Mesothelial cell of epicardium (in vitro differentiated cells): ENCODE measurements around the gene BFAR. TPM values are rescaled to one million over a fixed set of nuclear protein-coding genes. Genes with fewer than 3 reads are reported as not detected.

Experiments
- DNase-seq, 2 experiments: peaks; one replicate each; pipeline ENCODE4 v3.0.0; 2021; ENCODE audit warnings: low spot score in 2 of 2; ENCODE audit not compliant: unreplicated experiment in 2 of 2
- H3K27ac Mint-ChIP-seq: 2 replicates; pipeline ENCODE4 v1.8.0; 2021; ENCODE audit warnings: mixed read lengths
- H3K27me3 Mint-ChIP-seq: 2 replicates; pipeline ENCODE4 v1.8.0; 2021; ENCODE audit warnings: low read depth, mixed read lengths
- H3K36me3 Mint-ChIP-seq: 2 replicates; pipeline ENCODE4 v1.8.0; 2021; ENCODE audit warnings: mixed read lengths
- H3K4me1 Mint-ChIP-seq: 2 replicates; pipeline ENCODE4 v1.8.0; 2021; ENCODE audit warnings: mixed read lengths
- H3K4me3 Mint-ChIP-seq: 2 replicates; pipeline ENCODE4 v1.8.0; 2021; ENCODE audit warnings: mild to moderate bottlenecking, moderate library complexity, mixed read lengths
- H3K9me3 Mint-ChIP-seq: 2 replicates; pipeline ENCODE4 v1.8.0; 2021; ENCODE audit warnings: mixed read lengths
- CTCF ChIP-seq: fragments of 200-600 bp; sonication (generic); IDR thresholded peaks from one replicate; pipeline ENCODE4 v1.5.0; 2021; ENCODE audit warnings: antibody characterized with exemption; ENCODE audit not compliant: unreplicated experiment
- total RNA-seq: library from RNA; stranded (reverse); gene quantifications from 3 replicates; pipeline ENCODE4 v1.2.1, GENCODE V29; 2021

Gene BFAR
- total RNA-seq, 1 donor from 2014 or later, result 60.7 TPM

GRCh38 chr16:14606102-14606501 is 26.6 kb upstream of the BFAR start:
- Mint-ChIP-seq H3K4me1 (no peaks in the 10 kb centered on the region), H3K9me3 (peaks cover 3% of the 10 kb centered on the region), H3K4me3 (no peak overlapping the region), H3K27ac (no peak overlapping the region), H3K36me3 (peaks cover 38% of the 10 kb centered on the region), H3K27me3 (no peaks in the 10 kb centered on the region)
- DNase-seq, result no peak
- TF ChIP-seq CTCF, result no peak

GRCh38 chr16:14608111-14608566 is 24.6 kb upstream of the BFAR start:
- Mint-ChIP-seq H3K27ac (no peak overlapping the region), H3K27me3 (no peaks in the 10 kb centered on the region), H3K9me3 (no peaks in the 10 kb centered on the region), H3K4me3 (no peak overlapping the region), H3K4me1 (no peaks in the 10 kb centered on the region), H3K36me3 (peaks cover 32% of the 10 kb centered on the region)
- no peak for TF ChIP-seq CTCF
- DNase-seq, result no peak

- no peak for TF ChIP-seq CTCF
- Mint-ChIP-seq H3K36me3 (peaks cover 30% of the 10 kb centered on the region), H3K9me3 (no peaks in the 10 kb centered on the region), H3K27me3 (no peaks in the 10 kb centered on the region), H3K4me1 (no peaks in the 10 kb centered on the region), H3K27ac (no peak overlapping the region), H3K4me3 (no peak overlapping the region)
- no peak for DNase-seq
Measured at GRCh38 chr16:14608604-14609003, 24.1 kb upstream of the BFAR start.

GRCh38 chr16:14609716-14610115 is 23.0 kb upstream of the BFAR start:
- Mint-ChIP-seq H3K36me3 (peaks cover 31% of the 10 kb centered on the region), H3K4me1 (no peaks in the 10 kb centered on the region), H3K9me3 (no peaks in the 10 kb centered on the region), H3K27ac (no peak overlapping the region), H3K27me3 (no peaks in the 10 kb centered on the region), H3K4me3 (no peak overlapping the region)
- no peak for TF ChIP-seq CTCF
- DNase-seq, result no peak

GRCh38 chr16:14611660-14612059 is 21.1 kb upstream of the BFAR start:
- Mint-ChIP-seq H3K27ac (no peak overlapping the region), H3K36me3 (peaks cover 43% of the 10 kb centered on the region), H3K4me3 (no peak overlapping the region), H3K9me3 (no peaks in the 10 kb centered on the region), H3K27me3 (no peaks in the 10 kb centered on the region), H3K4me1 (no peaks in the 10 kb centered on the region)
- no peak for TF ChIP-seq CTCF
- peak in 1 of 2 experiments; percentile 22 for DNase-seq

GRCh38 chr16:14613991-14614390 is 18.8 kb upstream of the BFAR start:
- Mint-ChIP-seq H3K9me3 (no peaks in the 10 kb centered on the region), H3K4me3 (no peak overlapping the region), H3K27me3 (no peaks in the 10 kb centered on the region), H3K4me1 (no peaks in the 10 kb centered on the region), H3K27ac (no peak overlapping the region), H3K36me3 (peaks cover 40% of the 10 kb centered on the region)
- DNase-seq, result no peak
- TF ChIP-seq CTCF, result no peak
